NCI-H1092 treated with DMSO at 0.1 percent for 48 hours (cell line): ENCODE results near the gene SLC35E2B.

ENCODE experiments used
- DNase-seq: peaks from one replicate; lab custom pipeline; 2025; lab: John Stamatoyannopoulos, UW

Gene SLC35E2B

GRCh38 chr1:1623631-1624442, 68.8 kb downstream of the SLC35E2B start:
- no peak for DNase-seq

- no peak for DNase-seq
Observed at GRCh38 chr1:1623181-1623630, 69.4 kb downstream of the SLC35E2B start.

GRCh38 chr1:1622788-1623094, 69.9 kb downstream of the SLC35E2B start:
- no peak for DNase-seq

- no peak for DNase-seq
Observed at GRCh38 chr1:1622010-1622787, 70.4 kb downstream of the SLC35E2B start.

GRCh38 chr1:1621173-1622009, 71.2 kb downstream of the SLC35E2B start:
- no peak for DNase-seq

- DNase-seq, result no peak
Observed at GRCh38 chr1:1620433-1621139, 72.0 kb downstream of the SLC35E2B start.

GRCh38 chr1:1619917-1620361, 72.7 kb downstream of the SLC35E2B start:
- no peak for DNase-seq

- DNase-seq, result no peak
Observed at GRCh38 chr1:1618396-1619068, 74.1 kb downstream of the SLC35E2B start.

- no peak for DNase-seq
Observed at GRCh38 chr1:1617925-1618324, 74.7 kb downstream of the SLC35E2B start.

GRCh38 chr1:1617516-1617915, 75.1 kb downstream of the SLC35E2B start:
- DNase-seq, result no peak

GRCh38 chr1:1616838-1617237, 75.8 kb downstream of the SLC35E2B start:
- DNase-seq, result no peak

GRCh38 chr1:1616045-1616790, 76.4 kb downstream of the SLC35E2B start:
- DNase-seq, result no peak

- DNase-seq, result peak; percentile 90
Observed at GRCh38 chr1:1615256-1616044, 77.1 kb downstream of the SLC35E2B start, which contains the start of gene MIB2. MIB2 (plus strand) TSS chr1:1615500; CDS start chr1:1623453, 7,953 bp downstream.

GRCh38 chr1:1614954-1615255, 77.7 kb downstream of the SLC35E2B start:
- no peak for DNase-seq

GRCh38 chr1:1614204-1614953, 78.2 kb downstream of the SLC35E2B start:
- no peak for DNase-seq

GRCh38 chr1:1613509-1614082, 79.0 kb downstream of the SLC35E2B start:
- DNase-seq, result no peak

GRCh38 chr1:1612104-1612400, 80.5 kb downstream of the SLC35E2B start:
- no peak for DNase-seq

GRCh38 chr1:1610796-1611195, 81.8 kb downstream of the SLC35E2B start:
- no peak for DNase-seq
